Small intestine (tissue), 7 donors: ENCODE data around the gene PACSIN2. TPM values are rescaled to one million over a fixed set of nuclear protein-coding genes. Genes with fewer than 3 reads are reported as not detected.
A peak's percentile ranks its signal among the peaks of the same experiment; 100 is the strongest.
"Not testable (repeated sequence)": the region's sequence is repeated elsewhere in the genome, so short reads cannot be mapped to it uniquely, and the experiment has no call there.

Experiments
- DNase-seq, 2 donors: peaks; one replicate each; pipeline versions ENCODE4 v3.0.0 to v3.0.0-alpha.2; 2013
- FAIRE-seq: peaks from 2 replicates; lab custom pipeline; 2012; peaks lifted over from hg19 to GRCh38; lab: Jason Lieb, UNC
- H3K27ac ChIP-seq, 3 donors: one replicate each; pipeline ENCODE4 v1.5.1; 2013; ENCODE audit warnings: low read length in 2 of 3, mild to moderate bottlenecking in 2 of 3, control low read depth in 1 of 3, inconsistent platforms in 1 of 3, low read depth in 1 of 3, moderate library complexity in 1 of 3
- H3K27me3 ChIP-seq, 3 donors: one replicate each; pipeline ENCODE4 v1.6.1; 2013; ENCODE audit warnings: low read length in 3 of 3, inconsistent platforms in 1 of 3; ENCODE audit not compliant: control insufficient read depth in 3 of 3, insufficient read depth in 3 of 3
- H3K36me3 ChIP-seq, 3 donors: one replicate each; pipeline ENCODE4 v1.6.1; 2013; ENCODE audit warnings: low read length in 3 of 3, inconsistent platforms in 1 of 3, low read depth in 1 of 3, mild to moderate bottlenecking in 1 of 3, moderate library complexity in 1 of 3; ENCODE audit not compliant: control insufficient read depth in 3 of 3, insufficient read depth in 2 of 3
- H3K4me1 ChIP-seq, 3 donors: one replicate each; pipeline ENCODE4 v1.6.1; 2013; ENCODE audit warnings: low read length in 2 of 3, inconsistent platforms in 1 of 3, low read depth in 1 of 3, mild to moderate bottlenecking in 1 of 3, moderate library complexity in 1 of 3; ENCODE audit not compliant: control insufficient read depth in 3 of 3, insufficient read depth in 2 of 3
- H3K4me3 ChIP-seq, 3 donors: one replicate each; pipeline ENCODE4 v1.5.1; 2013; ENCODE audit warnings: low read length in 3 of 3, control low read depth in 1 of 3, inconsistent platforms in 1 of 3, low read depth in 1 of 3, mild to moderate bottlenecking in 1 of 3, moderate library complexity in 1 of 3
- H3K9me3 ChIP-seq, 2 donors: one replicate each; pipeline ENCODE4 v1.6.1; 2013; ENCODE audit warnings: low read depth in 1 of 2, low read length in 1 of 2; ENCODE audit not compliant: control insufficient read depth in 2 of 2, insufficient read depth in 1 of 2
- WGBS, 3 donors: extraction: QIAGEN DNeasy Blood & Tissue Kit; methylation state at CpG; one replicate each; pipeline ENCODE4 v1.1.7; 2013; 5-methylcytosine and 5-hydroxymethylcytosine counted together
- polyA plus RNA-seq, 4 donors: library from polyadenylated mRNA; stranded (reverse) in 3 of 4; unstranded in 1 of 4; fragments of 200-250 nt in 3 of 4; fragments of 120-200 nt in 1 of 4; gene quantifications; one replicate each; pipeline versions ENCODE4 v1.2.1 to v1.2.3, GENCODE V29; 2013
- donor health status: healthy with polysubstance abuse.
- donor health status: control.
- donor health status: control.
- donor health status: Bipolar disorder and iron deficiency.
- donor health status: healthy.

Gene PACSIN2
- polyA plus RNA-seq, 4 donors, result 28.9 to 53.3 (median 45.2) TPM

DNA sequence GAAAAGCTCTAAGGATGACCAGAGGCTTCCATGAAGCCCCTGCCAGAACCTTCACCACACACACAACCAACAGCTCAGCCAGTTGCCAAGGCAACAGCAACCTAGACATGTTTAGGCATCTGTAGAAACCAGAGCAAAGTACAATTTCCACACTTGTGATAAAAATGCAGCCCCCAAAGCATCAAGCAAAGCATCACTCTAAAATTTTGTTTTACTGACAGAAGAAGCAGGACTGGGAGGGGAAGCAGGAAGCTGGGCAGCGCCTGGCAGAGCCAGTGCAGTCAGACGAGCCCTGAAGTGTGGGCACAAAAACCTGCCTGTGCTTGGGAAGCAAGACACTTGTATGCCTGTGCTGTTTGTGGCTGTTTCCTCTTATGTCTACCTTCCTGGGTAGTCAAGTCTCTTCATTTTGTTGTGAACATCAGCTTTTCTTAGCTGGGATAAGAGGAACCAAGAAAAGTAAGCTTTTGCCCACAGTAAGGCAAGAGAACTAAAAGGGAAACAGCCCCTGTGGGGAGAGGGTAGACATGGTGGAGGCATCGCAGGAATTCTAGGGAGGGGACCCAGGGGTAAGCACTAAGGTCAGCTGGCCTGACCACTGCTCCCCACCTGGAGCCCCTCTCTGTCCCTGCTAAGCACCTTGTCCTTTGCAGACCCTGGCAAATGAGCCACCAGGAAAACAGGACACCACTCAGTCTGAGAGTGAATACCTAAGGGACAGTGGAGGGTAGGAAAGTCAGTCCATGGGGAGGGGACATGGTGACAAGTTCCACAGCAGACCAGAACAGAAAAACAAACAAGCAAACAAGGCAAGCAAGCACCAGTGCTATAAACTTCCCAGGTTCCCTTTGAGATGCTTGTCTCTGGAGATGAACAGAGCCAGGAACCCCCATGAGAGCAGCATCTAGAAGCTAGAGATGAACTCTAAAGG lies 13.4 kb downstream of the PACSIN2 start:
- peaks cover 0 to 3% (median 0%) of the 10 kb centered on the region in 3 donors for H3K36me3 ChIP-seq
- 44 to 50% (median 46%) methylated on average over 3 of the region's 3 CpGs for WGBS, 3 donors
- H3K4me3 ChIP-seq, result no peak overlapping the region
- H3K4me1 ChIP-seq, result peaks cover 15 to 37% (median 15%) of the 10 kb centered on the region in 3 donors
- H3K27ac ChIP-seq, result peak overlapping the region in 1 of 3 donors; percentile 45
- DNase-seq, result no peak
- peaks cover 0 to 9% of the 10 kb centered on the region in 2 donors for H3K9me3 ChIP-seq
- no peaks in the 10 kb centered on the region for H3K27me3 ChIP-seq
- no peak for FAIRE-seq

DNA sequence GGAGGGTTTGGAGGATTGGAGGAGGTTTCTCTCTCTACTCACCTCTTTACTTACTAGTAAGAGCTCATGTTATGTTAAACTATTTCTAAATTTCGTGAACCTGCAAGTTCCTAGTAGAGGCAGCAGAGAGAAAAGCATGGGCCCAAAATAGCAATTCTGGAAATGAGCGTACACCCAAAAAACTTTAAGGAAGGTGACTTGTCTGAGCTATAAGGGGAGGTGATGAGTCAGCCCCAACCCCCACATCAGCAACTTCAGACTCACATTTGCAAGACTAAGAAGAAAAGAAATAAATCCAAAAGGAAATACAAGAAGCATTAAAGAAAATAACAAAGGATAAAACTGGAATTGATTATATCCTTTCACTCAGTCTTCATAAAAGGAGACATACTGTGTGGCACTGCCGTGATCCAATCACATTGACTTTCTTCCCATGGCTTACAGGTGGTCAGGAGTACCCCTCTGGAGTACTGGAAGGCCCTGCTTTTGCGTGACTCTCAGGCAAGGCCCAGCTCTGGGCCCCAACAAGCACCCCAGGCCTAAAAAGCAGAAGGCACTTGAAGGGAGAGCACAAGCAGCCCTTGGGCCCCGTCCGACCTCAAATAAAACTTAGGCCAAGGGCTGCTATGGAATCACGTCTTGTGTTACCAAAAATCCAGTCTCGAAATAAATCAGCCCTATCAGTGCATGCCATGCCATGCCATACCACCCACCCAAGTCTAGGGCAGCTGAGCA lies 14.3 kb downstream of the PACSIN2 start:
- DNase-seq, result no peak
- no peak overlapping the region for H3K4me3 ChIP-seq

DNA sequence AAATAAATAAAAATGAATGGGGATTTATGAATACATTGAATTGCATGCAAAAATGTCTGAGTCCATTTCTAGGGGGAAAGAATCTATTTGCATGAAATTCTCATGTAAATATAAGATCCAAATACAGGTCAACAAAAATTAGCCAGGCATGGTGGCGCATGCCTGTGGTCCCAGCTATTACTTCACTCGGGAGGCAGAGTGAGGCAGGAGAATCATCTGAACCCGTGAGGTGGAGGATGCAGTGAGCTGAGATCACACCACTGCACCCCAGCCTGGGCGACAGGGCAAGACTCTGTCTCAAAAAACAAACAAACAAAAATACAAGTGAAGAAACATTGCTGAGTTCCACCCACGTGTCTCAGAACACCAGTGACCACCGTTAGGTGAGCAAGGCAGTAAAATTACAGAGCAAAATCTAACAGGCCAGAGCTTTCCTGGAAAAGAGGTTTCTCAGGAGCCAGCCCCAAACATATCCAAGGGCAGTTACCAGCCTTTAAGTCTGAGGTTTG lies 17.3 kb downstream of the PACSIN2 start:
- FAIRE-seq (no peak), DNase-seq (no peak)
- peaks cover 0 to 3% (median 0%) of the 10 kb centered on the region in 3 donors for H3K36me3 ChIP-seq
- no peaks in the 10 kb centered on the region for H3K27me3 ChIP-seq
- peaks cover 5 to 43% (median 21%) of the 10 kb centered on the region in 3 donors for H3K4me1 ChIP-seq
- no peak overlapping the region for H3K27ac ChIP-seq
- no peak overlapping the region for H3K4me3 ChIP-seq
- 63 to 69% (median 69%) methylated on average over 6 of the region's 6 CpGs for WGBS, 3 donors
- peaks cover 0 to 9% of the 10 kb centered on the region in 2 donors for H3K9me3 ChIP-seq

More for the DNA sequence above, 14.3 kb downstream of the PACSIN2 start:
- H3K9me3 ChIP-seq, result peaks cover 0 to 9% of the 10 kb centered on the region in 2 donors
- WGBS, 3 donors, result 73 to 86% (median 84%) methylated on average over 8 of the region's 8 CpGs
- FAIRE-seq, result no peak
- H3K27ac ChIP-seq, result no peak overlapping the region
- H3K4me1 ChIP-seq, result peaks cover 15 to 41% (median 15%) of the 10 kb centered on the region in 3 donors
- H3K36me3 ChIP-seq, result peaks cover 0 to 3% (median 0%) of the 10 kb centered on the region in 3 donors
- H3K27me3 ChIP-seq, result no peaks in the 10 kb centered on the region

DNA sequence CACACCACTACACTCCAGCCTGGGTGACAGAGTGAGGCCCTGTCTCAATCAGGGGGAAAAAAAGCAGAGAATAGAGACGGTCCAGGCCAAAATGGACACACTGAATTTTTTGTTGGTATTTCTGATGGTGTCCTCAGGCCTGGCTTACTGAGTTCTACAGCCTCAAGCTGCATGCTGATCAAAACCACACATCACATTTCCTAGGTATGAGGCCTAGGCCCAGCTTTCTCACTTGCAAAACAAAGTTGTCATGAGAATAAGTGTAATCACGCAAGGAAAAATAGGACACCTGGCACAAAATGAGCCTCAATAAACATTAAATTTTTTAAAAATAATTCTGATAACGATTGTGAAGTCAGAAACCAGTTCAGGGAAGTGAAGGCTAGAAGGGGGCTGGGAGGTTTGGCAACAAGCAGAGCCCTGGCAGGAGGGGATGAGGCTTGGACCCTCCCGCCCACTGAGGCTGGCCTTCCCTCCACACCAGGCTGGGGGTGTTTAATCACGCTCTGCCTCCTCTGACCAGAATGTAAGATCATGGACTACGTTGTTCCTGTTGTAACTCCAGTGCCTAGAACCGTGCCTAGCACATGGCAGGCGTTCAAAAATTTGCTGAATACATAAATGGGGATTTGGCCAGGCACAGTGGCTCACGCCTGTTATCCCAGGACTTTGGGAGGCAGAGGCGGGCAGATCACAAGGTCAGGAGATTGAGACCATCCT lies 18.1 kb downstream of the PACSIN2 start:
- FAIRE-seq (no peak), DNase-seq (no peak)
- peaks cover 2 to 39% (median 19%) of the 10 kb centered on the region in 3 donors for H3K4me1 ChIP-seq

DNA sequence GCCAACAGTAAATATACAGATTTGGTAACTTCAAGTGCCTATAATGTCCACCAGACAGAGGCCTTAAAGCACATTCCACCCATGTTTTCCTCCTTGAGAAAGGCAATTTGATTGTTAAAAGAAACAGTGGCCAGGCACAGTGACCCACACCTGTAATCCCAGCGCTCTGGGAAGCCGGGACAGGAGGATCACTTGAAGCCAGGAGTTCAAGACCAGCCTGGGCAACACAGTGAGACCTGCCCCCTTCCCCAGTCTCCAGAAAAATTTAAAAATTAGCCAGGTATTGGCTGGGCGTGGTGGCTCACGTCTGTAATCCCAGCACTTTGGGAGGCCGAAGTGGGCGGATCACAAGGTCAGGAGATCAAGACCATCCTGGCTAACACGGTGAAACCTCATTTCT lies 19.3 kb downstream of the PACSIN2 start:
- H3K27me3 ChIP-seq, FAIRE-seq, H3K36me3 ChIP-seq, H3K4me3 ChIP-seq, DNase-seq: not testable (repeated sequence)
- Histone ChIP-seq H3K9me3 (peaks cover 0 to 12% of the 10 kb centered on the region in 2 donors), H3K4me1 (peaks cover 4 to 40% (median 20%) of the 10 kb centered on the region in 3 donors), H3K27ac (peak overlapping the region; percentile 45 to 90 (median 90))
- WGBS, 3 donors, result 63 to 75% (median 67%) methylated on average over 6 to 7 of the region's 7 CpGs

More for the DNA sequence above, 18.1 kb downstream of the PACSIN2 start:
- peaks cover 0 to 3% (median 0%) of the 10 kb centered on the region in 3 donors for H3K36me3 ChIP-seq
- peak overlapping the region in 2 of 3 donors; percentile 22 to 59 for H3K27ac ChIP-seq
- H3K9me3 ChIP-seq, result peaks cover 0 to 12% of the 10 kb centered on the region in 2 donors
- no peak overlapping the region for H3K4me3 ChIP-seq
- no peaks in the 10 kb centered on the region for H3K27me3 ChIP-seq
- 72 to 77% (median 75%) methylated on average over 10 of the region's 10 CpGs for WGBS, 3 donors

DNA sequence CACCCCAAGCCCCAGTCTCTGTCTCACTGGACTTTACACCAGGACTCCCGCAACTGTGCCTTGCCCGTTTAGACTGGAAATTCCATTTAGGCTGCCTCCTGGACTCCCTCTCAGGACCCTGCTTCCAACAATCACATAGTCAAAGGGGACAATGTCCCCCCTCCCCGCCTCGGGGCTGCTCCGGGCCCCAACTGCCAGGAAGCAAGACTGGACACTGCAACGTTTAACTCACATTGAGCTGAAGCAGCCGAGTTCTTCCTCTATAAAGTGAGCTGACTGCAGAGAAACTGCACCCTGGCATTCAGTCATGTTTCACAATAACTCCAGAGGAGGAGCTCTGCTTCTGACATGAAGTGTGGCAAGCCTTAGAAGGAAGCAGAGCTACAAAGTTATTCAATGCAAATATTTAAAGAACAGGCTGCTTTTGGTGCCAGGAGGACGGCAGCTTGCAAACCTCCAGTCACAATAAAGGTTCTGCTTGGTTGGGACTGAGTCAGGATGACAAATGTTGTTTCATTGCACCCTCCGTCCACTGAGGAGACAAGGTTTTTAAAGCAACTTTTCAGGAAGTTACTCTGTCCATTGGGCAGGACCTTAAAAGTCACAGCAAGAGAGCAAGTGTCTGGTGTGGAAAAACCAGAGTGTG lies 19.9 kb downstream of the PACSIN2 start:
- DNase-seq, result peak; percentile 85 to 92

DNA sequence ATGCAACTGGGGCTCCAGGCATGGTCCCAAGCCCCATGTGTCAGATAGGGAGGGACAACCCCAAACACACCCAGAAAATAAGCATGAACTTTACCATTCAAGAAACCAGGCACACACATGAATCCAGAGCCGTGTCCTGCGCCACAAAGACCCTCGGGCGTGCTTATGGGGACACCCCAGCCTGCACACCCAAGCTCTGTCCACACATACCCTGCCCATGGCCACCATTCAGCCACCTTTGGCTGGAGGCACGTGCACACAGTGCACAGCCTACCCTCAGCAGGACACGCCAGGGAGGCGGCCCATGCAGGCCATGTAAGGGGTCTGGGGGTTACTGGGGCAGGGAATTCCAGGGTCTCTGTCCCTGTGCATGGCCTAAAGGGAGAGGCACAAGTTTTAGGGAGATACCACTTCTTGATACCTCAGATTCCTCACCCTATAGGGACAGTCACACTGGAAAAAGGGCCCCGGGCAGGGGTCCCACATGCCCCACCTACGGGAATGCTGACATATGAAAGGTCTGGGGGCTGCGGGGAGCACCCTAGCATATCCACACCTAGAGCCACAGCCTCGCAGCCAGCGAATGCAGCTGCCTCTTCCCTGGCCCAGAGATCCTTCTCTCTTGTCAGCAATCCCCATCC lies 20.6 kb downstream of the PACSIN2 start:
- Histone ChIP-seq H3K36me3 (peaks cover 0 to 5% (median 0%) of the 10 kb centered on the region in 3 donors), H3K27me3 (no peaks in the 10 kb centered on the region), H3K4me1 (peaks cover 4 to 45% (median 24%) of the 10 kb centered on the region in 3 donors), H3K27ac (peak overlapping the region; percentile 45 to 90 (median 90)), H3K9me3 (peaks cover 0 to 12% of the 10 kb centered on the region in 2 donors), H3K4me3 (peak overlapping the region in 1 of 3 donors; percentile 24)
- FAIRE-seq, result no peak
- 78 to 87% (median 81%) methylated on average over 12 of the region's 12 CpGs for WGBS, 3 donors
- no peak for DNase-seq

More for the DNA sequence above, 19.9 kb downstream of the PACSIN2 start:
- no peak for FAIRE-seq
- H3K27ac ChIP-seq, result peak overlapping the region; percentile 45 to 90 (median 90)
- H3K36me3 ChIP-seq, result peaks cover 0 to 5% (median 0%) of the 10 kb centered on the region in 3 donors
- 10 to 27% (median 19%) methylated on average over 9 of the region's 9 CpGs for WGBS, 3 donors
- H3K4me3 ChIP-seq, result peak overlapping the region in 1 of 3 donors; percentile 24
- peaks cover 4 to 45% (median 24%) of the 10 kb centered on the region in 3 donors for H3K4me1 ChIP-seq
- peaks cover 0 to 12% of the 10 kb centered on the region in 2 donors for H3K9me3 ChIP-seq
- no peaks in the 10 kb centered on the region for H3K27me3 ChIP-seq
